Vagina (tissue), 2 donors: Measurements from ENCODE around the gene ATP7B. TPM values are rescaled to one million over a fixed set of nuclear protein-coding genes. Genes with fewer than 3 reads are reported as not detected.

ENCODE experiments used
- DNase-seq, 2 donors: peaks; one replicate each; pipeline ENCODE4 v3.0.0-alpha.2; 2017; ENCODE audit errors: extremely low spot score in 2 of 2
- H3K27ac ChIP-seq: fragments of 200-600 bp; sonication (generic); one replicate; pipeline ENCODE4 v1.5.1; 2019
- H3K27me3 ChIP-seq: fragments of 200-600 bp; sonication (generic); one replicate; pipeline ENCODE4 v1.5.1; 2019
- H3K36me3 ChIP-seq, 2 donors: fragments of 200-600 bp; sonication (generic); one replicate each; pipeline ENCODE4 v1.5.1; 2017 to 2019
- H3K4me1 ChIP-seq: fragments of 200-600 bp; sonication (generic); one replicate; pipeline ENCODE4 v1.5.1; 2019
- H3K4me3 ChIP-seq, 2 donors: fragments of 200-600 bp; sonication (generic); 1 replicate in 1 of 2; 2 replicates in 1 of 2; pipeline ENCODE4 v1.5.1; 2016 to 2019
- H3K9me3 ChIP-seq: fragments of 200-600 bp; sonication (generic); one replicate; pipeline ENCODE4 v1.5.1; 2019
- CTCF ChIP-seq, 3 experiments: fragments of 450-650 bp in 2 of 3; fragments of 200-600 bp in 1 of 3; sonication (generic) in 1 of 3; IDR thresholded peaks; one replicate each; pipeline ENCODE4 v1.5.1; 2017 to 2019; ENCODE audit warnings: antibody characterized with exemption in 3 of 3, mild to moderate bottlenecking in 2 of 3, moderate library complexity in 2 of 3
- POLR2A ChIP-seq, 2 donors: fragments of 450-650 bp; IDR thresholded peaks; one replicate each; pipeline ENCODE4 v1.6.1; 2017; ENCODE audit warnings: antibody characterized with exemption in 2 of 2, mild to moderate bottlenecking in 2 of 2, moderate library complexity in 2 of 2
- POLR2AphosphoS5 ChIP-seq, 2 donors: sonication (generic); formaldehyde crosslinking; IDR thresholded peaks; one replicate each; pipeline ENCODE4 v1.9.0; 2017; ENCODE audit warnings: antibody characterized with exemption in 2 of 2, mild to moderate bottlenecking in 2 of 2, low read depth in 1 of 2; ENCODE audit not compliant: insufficient read depth in 1 of 2
- intact Hi-C: fragments of 100-400 bp; cut with DNase I; formaldehyde crosslinking; loops from one replicate; pipeline ENCODE4 v1.15.1; 2023
- total RNA-seq: library from RNA; depleted of rRNA; stranded (reverse); fragments of >200 nt; gene quantifications from one replicate; pipeline ENCODE4 v1.2.3, GENCODE V29; 2016

ATP7B gene
- total RNA-seq, 1 donor from 2014 or later: 2.5 TPM

GRCh38 chr13:51921790-51922740 lies 89.2 kb downstream of the ATP7B start:
- no peak for TF ChIP-seq POLR2AphosphoS5 (IDR thresholded peaks at IDR 0.05; ENCODE audit: insufficient read depth in 1 of 2, low read depth in 1 of 2)
- no peak for TF ChIP-seq CTCF (IDR thresholded peaks at IDR 0.05)
- no peak for TF ChIP-seq POLR2A (IDR thresholded peaks at IDR 0.05)
- DNase-seq: no peak
- Histone ChIP-seq H3K27me3 (no peaks in the 10 kb centered on the region), H3K4me3 (no peak overlapping the region), H3K9me3 (no peaks in the 10 kb centered on the region), H3K36me3 (no peaks in the 10 kb centered on the region), H3K4me1 (no peaks in the 10 kb centered on the region), H3K27ac (no peak overlapping the region)
- intact Hi-C loops: no loop called here

GRCh38 chr13:51920786-51921185 lies 90.5 kb downstream of the ATP7B start:
- H3K27ac ChIP-seq: no peak overlapping the region
- intact Hi-C loops: no loop called here
- no peaks in the 10 kb centered on the region for H3K36me3 ChIP-seq
- H3K4me3 ChIP-seq: no peak overlapping the region
- no peaks in the 10 kb centered on the region for H3K9me3 ChIP-seq
- TF ChIP-seq CTCF (IDR thresholded peaks at IDR 0.05) (no peak), POLR2AphosphoS5 (IDR thresholded peaks at IDR 0.05; ENCODE audit: insufficient read depth in 1 of 2, low read depth in 1 of 2) (no peak), POLR2A (IDR thresholded peaks at IDR 0.05) (no peak)
- no peaks in the 10 kb centered on the region for H3K4me1 ChIP-seq
- no peaks in the 10 kb centered on the region for H3K27me3 ChIP-seq
- no peak for DNase-seq

GRCh38 chr13:51920267-51920666 lies 91.0 kb downstream of the ATP7B start:
- DNase-seq: peak in 1 of 2 donors; percentile 72
- H3K4me3 ChIP-seq: no peak overlapping the region
- no peaks in the 10 kb centered on the region for H3K4me1 ChIP-seq
- no peaks in the 10 kb centered on the region for H3K36me3 ChIP-seq
- no peak overlapping the region for H3K27ac ChIP-seq
- no peaks in the 10 kb centered on the region for H3K27me3 ChIP-seq
- H3K9me3 ChIP-seq: no peaks in the 10 kb centered on the region
- TF ChIP-seq CTCF (IDR thresholded peaks at IDR 0.05): no peak
- TF ChIP-seq POLR2A (IDR thresholded peaks at IDR 0.05): no peak
- TF ChIP-seq POLR2AphosphoS5 (IDR thresholded peaks at IDR 0.05; ENCODE audit: insufficient read depth in 1 of 2, low read depth in 1 of 2): no peak
- intact Hi-C loops: no loop called here

- Histone ChIP-seq H3K4me1 (no peaks in the 10 kb centered on the region), H3K4me3 (no peak overlapping the region), H3K36me3 (no peaks in the 10 kb centered on the region), H3K27me3 (no peaks in the 10 kb centered on the region), H3K27ac (no peak overlapping the region), H3K9me3 (no peaks in the 10 kb centered on the region)
- no peak for TF ChIP-seq CTCF (IDR thresholded peaks at IDR 0.05)
- DNase-seq: no peak
- intact Hi-C loops: no loop called here
These were observed 91.7 kb downstream of the ATP7B start for GRCh38 chr13:51919531-51919930.

GRCh38 chr13:51916962-51917361 lies 94.3 kb downstream of the ATP7B start:
- Histone ChIP-seq H3K36me3 (no peaks in the 10 kb centered on the region), H3K4me1 (no peaks in the 10 kb centered on the region), H3K9me3 (no peaks in the 10 kb centered on the region), H3K4me3 (no peak overlapping the region), H3K27ac (no peak overlapping the region), H3K27me3 (no peaks in the 10 kb centered on the region)
- intact Hi-C loops: no loop called here
- DNase-seq: peak in 1 of 2 donors; percentile 55
- no peak for TF ChIP-seq POLR2AphosphoS5 (IDR thresholded peaks at IDR 0.05; ENCODE audit: insufficient read depth in 1 of 2, low read depth in 1 of 2)
- no peak for TF ChIP-seq POLR2A (IDR thresholded peaks at IDR 0.05)
- no peak for TF ChIP-seq CTCF (IDR thresholded peaks at IDR 0.05)
